Prostate gland (tissue), 2 donors: ENCODE data around the gene PAK1. TPM values are rescaled to one million over a fixed set of nuclear protein-coding genes. Genes with fewer than 3 reads are reported as not detected.

ENCODE experiments used
- DNase-seq: peaks from one replicate; pipeline ENCODE4 v3.0.0-alpha.2; 2019; ENCODE audit warnings: low spot score
- H3K27ac ChIP-seq, 2 donors: fragments of 200-600 bp; sonication (generic); 2 replicates each; pipeline ENCODE4 v1.5.1; 2017 to 2019
- H3K27me3 ChIP-seq: fragments of 200-600 bp; sonication (generic); replicated peaks from 2 replicates; pipeline ENCODE4 v1.5.1; 2019; ENCODE audit not compliant: insufficient read depth
- H3K36me3 ChIP-seq, 2 donors: fragments of 200-600 bp; sonication (generic); 1 replicate in 1 of 2; 2 replicates in 1 of 2; pipeline versions ENCODE4 v1.5.1 to v1.8.1; 2017 to 2019
- H3K4me1 ChIP-seq: fragments of 200-600 bp; sonication (generic); replicated peaks from 2 replicates; pipeline ENCODE4 v1.5.1; 2019
- H3K4me3 ChIP-seq, 2 donors: fragments of 200-600 bp; sonication (generic); 2 replicates each; pipeline ENCODE4 v1.5.1; 2017 to 2019
- H3K9me3 ChIP-seq: fragments of 200-600 bp; sonication (generic); 2 replicates; pipeline ENCODE4 v1.5.1; 2017
- POLR2A ChIP-seq: fragments of 450-650 bp; IDR thresholded peaks from one replicate; pipeline ENCODE4 v1.6.1; 2016; ENCODE audit warnings: antibody characterized with exemption, mild to moderate bottlenecking
- POLR2AphosphoS5 ChIP-seq: sonication (generic); formaldehyde crosslinking; IDR thresholded peaks from one replicate; pipeline ENCODE4 v1.6.1; 2017; ENCODE audit warnings: antibody characterized with exemption
- WGBS: methylation state at CpG from one replicate; pipeline ENCODE4 v1.1.5; 2018; 5-methylcytosine and 5-hydroxymethylcytosine counted together
- intact Hi-C: fragments of 100-400 bp; cut with DNase I; formaldehyde crosslinking; loops from one replicate; pipeline ENCODE4 v1.14.2; 2022
- total RNA-seq, 2 donors: library from RNA; depleted of rRNA; stranded (reverse); fragments of >200 nt; gene quantifications; one replicate each; pipeline ENCODE4 v1.1.0, GENCODE V29; 2016
- TF ChIP-seq, protein P1 (sequence below), 4 experiments: fragments of 200-600 bp in 2 of 4; fragments of 450-650 bp in 2 of 4; sonication (generic) in 2 of 4; IDR thresholded peaks; 1 replicate in 3 of 4; 2 replicates in 1 of 4; pipeline ENCODE4 v1.5.1; 2016 to 2019; ENCODE audit warnings: antibody characterized with exemption in 4 of 4, mild to moderate bottlenecking in 2 of 4, moderate library complexity in 2 of 4

Gene PAK1
- total RNA-seq, 2 donors from 2014 or later: 39.6 to 61.7 TPM

DNA sequence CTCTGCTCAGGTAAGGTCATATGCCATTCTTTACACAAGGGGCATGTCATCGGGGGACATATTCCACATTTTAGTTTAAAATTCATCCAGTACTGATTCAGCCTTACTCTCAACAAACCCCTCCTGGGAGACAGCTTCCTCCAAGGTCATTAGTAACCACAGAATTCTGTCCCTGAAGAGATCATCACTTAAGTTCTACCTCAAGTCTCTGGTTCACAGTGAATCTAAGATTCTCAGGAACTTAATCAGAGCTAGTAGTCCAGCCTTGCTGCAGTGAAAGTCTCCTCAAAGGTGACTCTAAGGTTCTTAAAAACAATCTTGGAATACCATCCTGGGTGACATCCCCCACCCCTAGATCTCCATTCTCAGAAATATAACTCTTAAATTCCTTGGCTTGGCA lies 153.5 kb downstream of the PAK1 start:
- H3K36me3 ChIP-seq: no peaks in the 10 kb centered on the region
- no peak for DNase-seq
- no peak overlapping the region for H3K27ac ChIP-seq
- TF ChIP-seq POLR2A: no peak
- TF ChIP-seq, protein P1, sequence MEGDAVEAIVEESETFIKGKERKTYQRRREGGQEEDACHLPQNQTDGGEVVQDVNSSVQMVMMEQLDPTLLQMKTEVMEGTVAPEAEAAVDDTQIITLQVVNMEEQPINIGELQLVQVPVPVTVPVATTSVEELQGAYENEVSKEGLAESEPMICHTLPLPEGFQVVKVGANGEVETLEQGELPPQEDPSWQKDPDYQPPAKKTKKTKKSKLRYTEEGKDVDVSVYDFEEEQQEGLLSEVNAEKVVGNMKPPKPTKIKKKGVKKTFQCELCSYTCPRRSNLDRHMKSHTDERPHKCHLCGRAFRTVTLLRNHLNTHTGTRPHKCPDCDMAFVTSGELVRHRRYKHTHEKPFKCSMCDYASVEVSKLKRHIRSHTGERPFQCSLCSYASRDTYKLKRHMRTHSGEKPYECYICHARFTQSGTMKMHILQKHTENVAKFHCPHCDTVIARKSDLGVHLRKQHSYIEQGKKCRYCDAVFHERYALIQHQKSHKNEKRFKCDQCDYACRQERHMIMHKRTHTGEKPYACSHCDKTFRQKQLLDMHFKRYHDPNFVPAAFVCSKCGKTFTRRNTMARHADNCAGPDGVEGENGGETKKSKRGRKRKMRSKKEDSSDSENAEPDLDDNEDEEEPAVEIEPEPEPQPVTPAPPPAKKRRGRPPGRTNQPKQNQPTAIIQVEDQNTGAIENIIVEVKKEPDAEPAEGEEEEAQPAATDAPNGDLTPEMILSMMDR (IDR thresholded peaks at IDR 0.05): no peak
- no peak for TF ChIP-seq POLR2AphosphoS5
- no peaks in the 10 kb centered on the region for H3K4me1 ChIP-seq
- H3K4me3 ChIP-seq: no peak overlapping the region
- no peaks in the 10 kb centered on the region for H3K27me3 ChIP-seq
- 88% methylated on average over 1 of the region's 1 CpG for WGBS
- H3K9me3 ChIP-seq: no peaks in the 10 kb centered on the region
- intact Hi-C loops: no loop called here

DNA sequence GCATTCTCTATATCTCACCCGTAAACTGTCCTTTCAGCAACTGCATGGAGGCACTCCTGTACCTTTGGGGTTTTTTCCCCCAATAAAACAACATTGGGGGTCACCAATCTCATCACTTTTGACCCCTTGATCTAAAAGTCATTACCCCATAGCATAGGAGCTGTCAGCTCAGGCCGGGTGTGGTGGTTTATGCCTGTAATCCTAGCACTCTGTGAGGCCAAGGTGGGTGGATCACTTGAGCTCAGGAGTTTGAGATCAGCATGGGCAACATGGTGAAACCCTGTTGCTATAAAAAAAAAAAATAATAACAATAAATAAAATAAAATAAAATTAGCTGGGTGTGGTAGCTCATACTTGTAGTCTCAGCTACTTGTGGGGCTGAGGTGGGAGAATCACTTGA lies 155.3 kb downstream of the PAK1 start:
- Histone ChIP-seq H3K36me3 (no peaks in the 10 kb centered on the region), H3K27me3 (no peaks in the 10 kb centered on the region), H3K27ac (no peak overlapping the region), H3K4me1 (no peaks in the 10 kb centered on the region), H3K4me3 (no peak overlapping the region), H3K9me3 (no peaks in the 10 kb centered on the region)
- 93% methylated on average over 2 of the region's 2 CpGs for WGBS
- TF ChIP-seq, protein P1 (IDR thresholded peaks at IDR 0.05): no peak
- TF ChIP-seq POLR2AphosphoS5: no peak
- no peak for TF ChIP-seq POLR2A
- no peak for DNase-seq
- intact Hi-C loops: no loop called here

DNA sequence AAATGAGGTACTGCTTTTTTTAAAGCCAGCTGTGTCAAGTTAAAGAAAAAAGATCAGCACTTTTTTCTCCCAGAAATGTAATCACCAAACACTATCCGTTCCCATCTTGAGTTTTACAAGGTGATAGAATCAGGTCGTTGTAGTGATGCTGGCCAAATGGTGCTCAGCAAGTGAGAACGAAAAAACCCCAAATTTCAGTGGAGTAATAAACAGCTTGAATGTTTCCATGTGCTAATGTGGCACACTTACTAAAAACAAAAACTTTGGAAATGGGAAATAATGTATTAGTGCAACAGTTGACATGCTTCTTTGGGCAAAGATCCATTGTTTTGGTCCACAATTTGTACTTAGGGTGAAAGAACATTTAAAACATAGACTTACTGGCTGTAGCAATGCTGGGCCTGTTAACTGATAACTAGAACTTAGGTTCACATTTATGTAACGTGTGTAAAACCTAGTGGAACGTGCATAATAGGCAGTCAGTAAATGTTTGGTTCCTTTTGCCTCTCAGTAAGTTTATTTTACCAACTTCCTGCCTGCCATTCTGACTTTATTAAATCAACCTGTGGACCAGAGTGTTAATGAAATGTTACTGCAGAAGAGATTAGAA lies 157.1 kb downstream of the PAK1 start:
- no peaks in the 10 kb centered on the region for H3K9me3 ChIP-seq
- no peaks in the 10 kb centered on the region for H3K27me3 ChIP-seq
- no peaks in the 10 kb centered on the region for H3K36me3 ChIP-seq
- WGBS: 17% methylated on average over 5 of the region's 5 CpGs
- TF ChIP-seq, protein P1 (IDR thresholded peaks at IDR 0.05): no peak
- TF ChIP-seq POLR2A (no peak), POLR2AphosphoS5 (no peak)
- no peak overlapping the region for H3K27ac ChIP-seq
- intact Hi-C loops: no loop called here
- no peak for DNase-seq
- no peak overlapping the region for H3K4me3 ChIP-seq
- H3K4me1 ChIP-seq: no peaks in the 10 kb centered on the region

DNA sequence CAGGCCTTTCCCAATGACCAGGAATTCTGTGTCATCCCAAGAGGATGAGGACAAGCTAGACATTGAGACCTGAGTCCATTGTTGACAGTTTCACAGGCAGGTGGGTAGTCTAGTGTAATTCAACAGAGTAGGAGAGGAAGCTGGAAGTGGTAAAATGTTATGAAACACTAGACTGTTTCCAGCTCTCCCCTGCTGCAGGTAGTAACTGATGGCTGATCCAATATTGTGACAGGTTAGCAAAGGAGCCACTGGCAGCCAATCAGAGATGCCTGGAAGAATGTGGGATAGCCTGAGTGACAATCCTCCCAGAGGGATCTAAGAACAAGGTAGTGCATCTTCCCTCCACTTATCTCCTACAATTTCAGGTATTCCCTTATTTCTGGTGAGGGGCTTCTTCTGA lies 161.8 kb downstream of the PAK1 start:
- no peaks in the 10 kb centered on the region for H3K36me3 ChIP-seq
- no peaks in the 10 kb centered on the region for H3K4me1 ChIP-seq
- intact Hi-C loops: no loop called here
- TF ChIP-seq, protein P1 (IDR thresholded peaks at IDR 0.05): no peak
- TF ChIP-seq POLR2AphosphoS5 (no peak), POLR2A (no peak)
- H3K27ac ChIP-seq: no peak overlapping the region
- no peaks in the 10 kb centered on the region for H3K9me3 ChIP-seq
- no peak for DNase-seq
- no peak overlapping the region for H3K4me3 ChIP-seq
- no peaks in the 10 kb centered on the region for H3K27me3 ChIP-seq

DNA sequence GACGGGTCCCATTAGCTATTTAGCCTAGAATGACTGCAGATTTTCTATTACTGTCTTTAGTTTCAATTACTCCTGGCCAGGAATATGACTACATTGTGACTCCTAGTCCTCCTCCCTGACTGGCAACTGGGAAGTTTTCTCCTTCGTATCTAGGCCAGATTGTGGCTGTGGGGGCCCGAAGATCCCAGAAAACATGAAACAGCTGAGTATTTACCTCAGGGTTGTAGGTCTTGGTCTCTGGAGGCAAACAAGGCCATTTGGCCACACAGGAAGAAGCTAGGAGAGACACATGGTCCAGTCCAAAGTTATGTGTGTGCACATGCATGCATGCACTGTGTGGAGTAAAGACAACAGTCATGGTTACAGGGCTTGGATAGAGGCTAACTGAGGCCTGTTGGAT lies 162.2 kb downstream of the PAK1 start:
- H3K36me3 ChIP-seq: no peaks in the 10 kb centered on the region
- intact Hi-C loops: no loop called here
- H3K9me3 ChIP-seq: no peaks in the 10 kb centered on the region
- H3K27ac ChIP-seq: no peak overlapping the region
- H3K27me3 ChIP-seq: no peaks in the 10 kb centered on the region
- TF ChIP-seq, protein P1 (IDR thresholded peaks at IDR 0.05): no peak
- no peak for TF ChIP-seq POLR2AphosphoS5
- no peak for TF ChIP-seq POLR2A
- no peaks in the 10 kb centered on the region for H3K4me1 ChIP-seq
- DNase-seq: no peak
- no peak overlapping the region for H3K4me3 ChIP-seq
- WGBS: 90% methylated on average over 3 of the region's 3 CpGs
